Prostate gland (tissue), 2 donors: ENCODE results near the gene FAM162A. TPM values are rescaled to one million over a fixed set of nuclear protein-coding genes. Genes with fewer than 3 reads are reported as not detected.
A peak's percentile ranks its signal among the peaks of the same experiment; 100 is the strongest.

Experiments
- DNase-seq: peaks from one replicate; pipeline ENCODE4 v3.0.0-alpha.2; 2019; ENCODE audit warnings: low spot score
- H3K27ac ChIP-seq, 2 donors: fragments of 200-600 bp; sonication (generic); 2 replicates each; pipeline ENCODE4 v1.5.1; 2017 to 2019
- H3K27me3 ChIP-seq: fragments of 200-600 bp; sonication (generic); replicated peaks from 2 replicates; pipeline ENCODE4 v1.5.1; 2019; ENCODE audit not compliant: insufficient read depth
- H3K36me3 ChIP-seq, 2 donors: fragments of 200-600 bp; sonication (generic); 1 replicate in 1 of 2; 2 replicates in 1 of 2; pipeline versions ENCODE4 v1.5.1 to v1.8.1; 2017 to 2019
- H3K4me1 ChIP-seq: fragments of 200-600 bp; sonication (generic); replicated peaks from 2 replicates; pipeline ENCODE4 v1.5.1; 2019
- H3K4me3 ChIP-seq, 2 donors: fragments of 200-600 bp; sonication (generic); 2 replicates each; pipeline ENCODE4 v1.5.1; 2017 to 2019
- H3K9me3 ChIP-seq: fragments of 200-600 bp; sonication (generic); 2 replicates; pipeline ENCODE4 v1.5.1; 2017
- CTCF ChIP-seq, 4 experiments: fragments of 200-600 bp in 2 of 4; fragments of 450-650 bp in 2 of 4; sonication (generic) in 2 of 4; IDR thresholded peaks; 1 replicate in 3 of 4; 2 replicates in 1 of 4; pipeline ENCODE4 v1.5.1; 2016 to 2019; ENCODE audit warnings: antibody characterized with exemption in 4 of 4, mild to moderate bottlenecking in 2 of 4, moderate library complexity in 2 of 4
- POLR2A ChIP-seq: fragments of 450-650 bp; IDR thresholded peaks from one replicate; pipeline ENCODE4 v1.6.1; 2016; ENCODE audit warnings: antibody characterized with exemption, mild to moderate bottlenecking
- POLR2AphosphoS5 ChIP-seq: sonication (generic); formaldehyde crosslinking; IDR thresholded peaks from one replicate; pipeline ENCODE4 v1.6.1; 2017; ENCODE audit warnings: antibody characterized with exemption
- WGBS: methylation state at CpG from one replicate; pipeline ENCODE4 v1.1.5; 2018; 5-methylcytosine and 5-hydroxymethylcytosine counted together
- intact Hi-C: fragments of 100-400 bp; cut with DNase I; formaldehyde crosslinking; loops from one replicate; pipeline ENCODE4 v1.14.2; 2022
- total RNA-seq, 2 donors: library from RNA; depleted of rRNA; stranded (reverse); fragments of >200 nt; gene quantifications; one replicate each; pipeline ENCODE4 v1.1.0, GENCODE V29; 2016

The FAM162A gene
- total RNA-seq, 2 donors from 2014 or later, result 12.9 to 87.9 TPM

- no peaks in the 10 kb centered on the region for H3K27me3 ChIP-seq
- intact Hi-C loops, result no loop called here
- no peak overlapping the region for H3K27ac ChIP-seq
- TF ChIP-seq POLR2A (no peak), CTCF (IDR thresholded peaks at IDR 0.05) (no peak), POLR2AphosphoS5 (no peak)
- no peaks in the 10 kb centered on the region for H3K36me3 ChIP-seq
- no peak for DNase-seq
- H3K9me3 ChIP-seq, result no peaks in the 10 kb centered on the region
- H3K4me1 ChIP-seq, result peaks cover 5% of the 10 kb centered on the region
- no peak overlapping the region for H3K4me3 ChIP-seq
Measured at GRCh38 chr3:122389197-122389596, 5.2 kb downstream of the FAM162A start.

GRCh38 chr3:122389892-122390291 lies 5.9 kb downstream of the FAM162A start:
- DNase-seq, result no peak
- intact Hi-C loops, result loop anchor here (5.0 kb wide), 1 partner anchor 287 kb away; no protein-coding TSS in a partner anchor
- H3K9me3 ChIP-seq, result no peaks in the 10 kb centered on the region
- no peaks in the 10 kb centered on the region for H3K36me3 ChIP-seq
- 83% methylated on average over 4 of the region's 4 CpGs for WGBS
- peaks cover 5% of the 10 kb centered on the region for H3K4me1 ChIP-seq
- no peak overlapping the region for H3K27ac ChIP-seq
- H3K27me3 ChIP-seq, result no peaks in the 10 kb centered on the region
- TF ChIP-seq POLR2AphosphoS5 (no peak), POLR2A (no peak), CTCF (IDR thresholded peaks at IDR 0.05) (no peak)
- H3K4me3 ChIP-seq, result no peak overlapping the region

- no peak overlapping the region for H3K4me3 ChIP-seq
- intact Hi-C loops, result loop anchor here (5.0 kb wide), 1 partner anchor 287 kb away; no protein-coding TSS in a partner anchor
- H3K4me1 ChIP-seq, result peaks cover 5% of the 10 kb centered on the region
- H3K36me3 ChIP-seq, result no peaks in the 10 kb centered on the region
- WGBS, result 61% methylated on average over 4 of the region's 4 CpGs
- TF ChIP-seq POLR2AphosphoS5, result no peak
- no peak for TF ChIP-seq CTCF (IDR thresholded peaks at IDR 0.05)
- TF ChIP-seq POLR2A, result no peak
- no peaks in the 10 kb centered on the region for H3K9me3 ChIP-seq
- no peak for DNase-seq
- H3K27ac ChIP-seq, result peak overlapping the region in 1 of 2 donors; percentile 25
- H3K27me3 ChIP-seq, result no peaks in the 10 kb centered on the region
Measured at GRCh38 chr3:122390665-122391064, 6.7 kb downstream of the FAM162A start.

- no peaks in the 10 kb centered on the region for H3K9me3 ChIP-seq
- intact Hi-C loops, result loop anchor here (5.0 kb wide), 1 partner anchor 285 kb away; no protein-coding TSS in a partner anchor
- peaks cover 1% of the 10 kb centered on the region for H3K4me1 ChIP-seq
- no peak for DNase-seq
- TF ChIP-seq CTCF (IDR thresholded peaks at IDR 0.05) (no peak), POLR2A (no peak), POLR2AphosphoS5 (no peak)
- H3K4me3 ChIP-seq, result no peak overlapping the region
- WGBS, result 19% methylated on average over 2 of the region's 2 CpGs
- H3K27me3 ChIP-seq, result no peaks in the 10 kb centered on the region
- no peaks in the 10 kb centered on the region for H3K36me3 ChIP-seq
- H3K27ac ChIP-seq, result peak overlapping the region in 1 of 2 donors; percentile 16
Measured at GRCh38 chr3:122391681-122392446, 7.9 kb downstream of the FAM162A start.
